ENCODE data around the gene RPL10.

- TF ChIP-seq CTCF (IDR thresholded peaks at IDR 0.05) (no peak), POLR2A (IDR thresholded peaks at IDR 0.05) (no peak)
Observed at GRCh38 chrX:154411981-154412340, 13.8 kb downstream of the RPL10 start.

Measured in tibial nerve (tissue), 3 donors.